Sigmoid colon (tissue), 7 donors: Measurements from ENCODE around the gene C5. TPM values are rescaled to one million over a fixed set of nuclear protein-coding genes. Genes with fewer than 3 reads are reported as not detected.

Experiments
- DNase-seq: peaks from one replicate; pipeline ENCODE4 v3.0.0-alpha.2; 2019
- H3K27ac ChIP-seq, 4 donors: fragments of 200-600 bp; sonication (generic); one replicate each; pipeline ENCODE4 v1.5.1; 2016 to 2019; ENCODE audit warnings: mild to moderate bottlenecking in 1 of 4
- H3K27me3 ChIP-seq, 3 donors: fragments of 200-600 bp; sonication (generic); one replicate each; pipeline ENCODE4 v1.5.1; 2019; ENCODE audit warnings: mild to moderate bottlenecking in 1 of 3
- H3K36me3 ChIP-seq, 4 donors: fragments of 200-600 bp; sonication (generic); one replicate each; pipeline ENCODE4 v1.5.1; 2016 to 2019
- H3K4me1 ChIP-seq, 4 donors: fragments of 200-600 bp; sonication (generic); one replicate each; pipeline ENCODE4 v1.5.1; 2017 to 2019
- H3K4me3 ChIP-seq, 4 donors: fragments of 200-600 bp; sonication (generic); one replicate each; pipeline ENCODE4 v1.5.1; 2017 to 2019; ENCODE audit warnings: mild to moderate bottlenecking in 2 of 4, moderate library complexity in 1 of 4
- H3K9me3 ChIP-seq, 4 donors: fragments of 200-600 bp in 3 of 4; sonication (generic) in 3 of 4; one replicate each; pipeline versions ENCODE4 v1.5.1 to v1.6.1; 2013 to 2019
- EP300 ChIP-seq, 4 donors: sonication (generic); formaldehyde crosslinking; IDR thresholded peaks; one replicate each; pipeline ENCODE4 v1.6.1; 2017; ENCODE audit warnings: antibody characterized with exemption in 4 of 4
- POLR2A ChIP-seq, 2 donors: fragments of 450-650 bp; IDR thresholded peaks; one replicate each; pipeline ENCODE4 v1.6.1; 2016; ENCODE audit warnings: antibody characterized with exemption in 2 of 2, mild to moderate bottlenecking in 2 of 2, moderate library complexity in 2 of 2
- POLR2AphosphoS5 ChIP-seq, 4 donors: sonication (generic); formaldehyde crosslinking; IDR thresholded peaks; one replicate each; pipeline ENCODE4 v1.6.1; 2017; ENCODE audit warnings: antibody characterized with exemption in 4 of 4
- WGBS, 2 donors: extraction: QIAGEN DNeasy Blood & Tissue Kit; methylation state at CpG; one replicate each; pipeline ENCODE4 v1.1.7; 2013; 5-methylcytosine and 5-hydroxymethylcytosine counted together
- intact Hi-C: fragments of 100-400 bp; cut with DNase I; formaldehyde crosslinking; loops from one replicate; pipeline ENCODE4 v1.15.1; 2023
- polyA plus RNA-seq, 3 donors: library from polyadenylated mRNA; stranded (reverse); fragments of 200-250 nt; gene quantifications; one replicate each; pipeline ENCODE4 v1.2.3, GENCODE V29; 2013
- total RNA-seq, 4 donors: library from RNA; depleted of rRNA; stranded (reverse); fragments of >200 nt; gene quantifications; one replicate each; pipeline ENCODE4 v1.1.0, GENCODE V29; 2016
- TF ChIP-seq, protein P1 (sequence below), 4 experiments: fragments of 450-650 bp in 3 of 4; fragments of 200-600 bp in 1 of 4; IDR thresholded peaks; one replicate each; pipeline ENCODE4 v1.5.1; 2016 to 2019; ENCODE audit warnings: antibody characterized with exemption in 4 of 4, mild to moderate bottlenecking in 3 of 4, moderate library complexity in 2 of 4
- donor health status: healthy with polysubstance abuse.
- donor health status: Bipolar disorder and iron deficiency.
- donor health status: healthy.

Gene C5
- total and polyA plus RNA-seq, 7 donors = under 0.01 to 6.4 (median 4.6) TPM

GRCh38 chr9:121085661-121086060 is 35.6 kb upstream of the C5 start:
- H3K4me1 ChIP-seq = no peaks in the 10 kb centered on the region
- TF ChIP-seq, protein P1, sequence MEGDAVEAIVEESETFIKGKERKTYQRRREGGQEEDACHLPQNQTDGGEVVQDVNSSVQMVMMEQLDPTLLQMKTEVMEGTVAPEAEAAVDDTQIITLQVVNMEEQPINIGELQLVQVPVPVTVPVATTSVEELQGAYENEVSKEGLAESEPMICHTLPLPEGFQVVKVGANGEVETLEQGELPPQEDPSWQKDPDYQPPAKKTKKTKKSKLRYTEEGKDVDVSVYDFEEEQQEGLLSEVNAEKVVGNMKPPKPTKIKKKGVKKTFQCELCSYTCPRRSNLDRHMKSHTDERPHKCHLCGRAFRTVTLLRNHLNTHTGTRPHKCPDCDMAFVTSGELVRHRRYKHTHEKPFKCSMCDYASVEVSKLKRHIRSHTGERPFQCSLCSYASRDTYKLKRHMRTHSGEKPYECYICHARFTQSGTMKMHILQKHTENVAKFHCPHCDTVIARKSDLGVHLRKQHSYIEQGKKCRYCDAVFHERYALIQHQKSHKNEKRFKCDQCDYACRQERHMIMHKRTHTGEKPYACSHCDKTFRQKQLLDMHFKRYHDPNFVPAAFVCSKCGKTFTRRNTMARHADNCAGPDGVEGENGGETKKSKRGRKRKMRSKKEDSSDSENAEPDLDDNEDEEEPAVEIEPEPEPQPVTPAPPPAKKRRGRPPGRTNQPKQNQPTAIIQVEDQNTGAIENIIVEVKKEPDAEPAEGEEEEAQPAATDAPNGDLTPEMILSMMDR (IDR thresholded peaks at IDR 0.05) = no peak
- TF ChIP-seq POLR2A (IDR thresholded peaks at IDR 0.05) (no peak), POLR2AphosphoS5 (IDR thresholded peaks at IDR 0.05) (no peak), EP300 (IDR thresholded peaks at IDR 0.05) (no peak)
- H3K9me3 ChIP-seq = no peaks in the 10 kb centered on the region
- DNase-seq = no peak
- H3K36me3 ChIP-seq = peaks cover 0 to 29% (median 8%) of the 10 kb centered on the region in 4 donors
- 89 to 91% methylated on average over 1 of the region's 1 CpG for WGBS, 2 donors
- H3K4me3 ChIP-seq = no peak overlapping the region
- no peak overlapping the region for H3K27ac ChIP-seq
- no peaks in the 10 kb centered on the region for H3K27me3 ChIP-seq
- intact Hi-C loops = no loop called here

DNA sequence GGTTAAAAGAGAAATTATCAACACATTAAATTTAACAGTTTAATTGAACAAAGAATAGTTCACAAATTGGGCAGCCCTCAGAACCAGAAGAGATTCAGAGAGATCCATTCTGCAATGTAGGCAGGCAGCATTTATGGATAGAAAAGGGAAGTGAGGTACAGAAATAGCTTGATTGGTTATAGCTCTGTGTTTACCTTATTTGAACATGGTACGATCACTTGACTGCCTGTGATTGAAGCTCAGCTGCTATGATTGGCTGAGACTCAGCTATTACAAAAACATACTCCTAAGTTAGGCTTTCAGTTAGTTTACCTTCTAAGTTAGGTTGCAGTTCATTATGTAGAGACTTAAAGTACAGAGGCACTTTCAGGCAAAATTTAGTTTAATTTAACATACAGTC is 32.0 kb upstream of the C5 start:
- intact Hi-C loops = no loop called here
- 31 to 50% methylated on average over 1 of the region's 1 CpG for WGBS, 2 donors

DNA sequence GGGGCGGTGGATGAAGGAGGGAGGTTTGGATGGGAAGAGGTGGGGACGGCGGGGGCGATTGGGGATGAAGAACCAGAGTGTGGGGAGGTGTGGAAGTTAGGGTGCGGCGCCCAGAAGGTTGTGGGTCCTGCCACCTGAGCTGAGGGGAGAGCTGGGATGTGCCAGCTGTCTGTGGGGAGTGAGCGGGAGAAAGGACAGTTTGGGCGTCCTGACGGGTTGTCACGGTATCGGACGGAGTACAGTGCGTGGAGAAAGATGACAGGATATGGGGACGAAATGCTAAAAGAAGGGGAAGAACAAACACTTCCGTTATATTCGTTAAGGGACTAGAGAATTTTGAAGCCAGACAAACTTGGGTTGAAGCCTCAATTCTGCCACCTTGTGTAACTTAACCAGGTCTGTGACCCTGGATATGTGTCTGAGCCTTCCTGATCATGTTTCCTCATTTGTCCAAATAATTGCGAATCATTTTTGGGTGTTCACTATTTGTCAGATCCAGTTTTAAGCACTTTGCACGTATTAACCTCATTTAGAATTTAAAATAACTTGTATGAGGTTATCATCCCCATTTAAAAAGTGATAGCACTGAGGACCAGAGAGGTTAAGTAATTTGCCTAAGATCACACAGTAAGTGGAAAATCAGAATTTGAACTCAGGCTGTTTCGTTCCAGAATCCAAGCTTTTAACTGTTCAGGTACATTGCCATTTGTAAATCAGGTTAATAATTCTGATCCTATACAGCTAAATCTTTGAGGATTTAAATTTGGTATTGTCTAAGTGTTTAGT is 25.4 kb upstream of the C5 start:
- 6% methylated on average over 19 of the region's 19 CpGs for WGBS, 2 donors
- intact Hi-C loops = loop anchor here (5.0 to 10.0 kb wide), 2 partner anchors 47 to 201 kb away; partner anchors contain the start of gene PHF19
- no peaks in the 10 kb centered on the region for H3K9me3 ChIP-seq
- no peak for DNase-seq
- peak overlapping the region; percentile 84 to 96 (median 91) for H3K27ac ChIP-seq
- no peaks in the 10 kb centered on the region for H3K27me3 ChIP-seq
- H3K36me3 ChIP-seq = peaks cover 0 to 3% (median under 1%) of the 10 kb centered on the region in 4 donors
- TF ChIP-seq POLR2A (IDR thresholded peaks at IDR 0.05) = peak in 1 of 2 donors; percentile 10
- TF ChIP-seq EP300 (IDR thresholded peaks at IDR 0.05) = no peak
- H3K4me3 ChIP-seq = peak overlapping the region; percentile 63 to 88 (median 74)
- H3K4me1 ChIP-seq = peaks cover 0 to 15% (median 10%) of the 10 kb centered on the region in 4 donors

More for the DNA sequence above, 32.0 kb upstream of the C5 start:
- DNase-seq = no peak
- H3K27ac ChIP-seq = no peak overlapping the region
- no peaks in the 10 kb centered on the region for H3K27me3 ChIP-seq
- H3K4me1 ChIP-seq = no peaks in the 10 kb centered on the region
- H3K36me3 ChIP-seq = peaks cover 0 to 27% (median 7%) of the 10 kb centered on the region in 4 donors
- no peak overlapping the region for H3K4me3 ChIP-seq
- no peaks in the 10 kb centered on the region for H3K9me3 ChIP-seq
- no peak for TF ChIP-seq POLR2A (IDR thresholded peaks at IDR 0.05)
- TF ChIP-seq POLR2AphosphoS5 (IDR thresholded peaks at IDR 0.05) = no peak
- no peak for TF ChIP-seq EP300 (IDR thresholded peaks at IDR 0.05)

- H3K27ac ChIP-seq = peak within 1 kb of the TSS; percentile 84 to 96 (median 91)
- peak; percentile 95 for DNase-seq
- WGBS, 2 donors = 0 to 1% methylated on average over 85 of the region's 85 CpGs
- no peaks in the 10 kb centered on the region for H3K9me3 ChIP-seq
- TF ChIP-seq POLR2A (IDR thresholded peaks at IDR 0.05) (peak; percentile 17 to 39), POLR2AphosphoS5 (IDR thresholded peaks at IDR 0.05) (peak; percentile 45 to 88 (median 72)), EP300 (IDR thresholded peaks at IDR 0.05) (no peak)
- intact Hi-C loops = loop anchor here (5.0 to 10.0 kb wide), 2 partner anchors 48 to 200 kb away; partner anchors contain the start of gene PHF19
- no peaks in the 10 kb centered on the region for H3K36me3 ChIP-seq
- no peaks in the 10 kb centered on the region for H3K27me3 ChIP-seq
- H3K4me3 ChIP-seq = peak within 1 kb of the TSS; percentile 63 to 88 (median 74)
- peaks cover 0 to 15% (median 10%) of the 10 kb centered on the region in 4 donors for H3K4me1 ChIP-seq
These were observed 24.5 kb upstream of the C5 start, which contains the start of gene CNTRL for GRCh38 chr9:121074370-121075250. CNTRL (plus strand) TSS chr9:121074955; CDS start chr9:121088327, 13,372 bp downstream.

GRCh38 chr9:121073038-121073437 is 23.0 kb upstream of the C5 start:
- 60 to 76% methylated on average over 4 of the region's 4 CpGs for WGBS, 2 donors
- intact Hi-C loops = loop anchor here (10.0 kb wide), 1 partner anchor 198 kb away; the partner anchor contains the start of gene PHF19
- H3K4me3 ChIP-seq = no peak overlapping the region
- peak; percentile 88 for DNase-seq
- H3K36me3 ChIP-seq = no peaks in the 10 kb centered on the region
- peaks cover 0 to 15% (median 10%) of the 10 kb centered on the region in 4 donors for H3K4me1 ChIP-seq
- H3K27me3 ChIP-seq = no peaks in the 10 kb centered on the region
- TF ChIP-seq EP300 (IDR thresholded peaks at IDR 0.05) = no peak
- TF ChIP-seq POLR2AphosphoS5 (IDR thresholded peaks at IDR 0.05) = peak; percentile 27 to 56 (median 37)
- TF ChIP-seq, protein P1 (IDR thresholded peaks at IDR 0.05) = no peak
- H3K27ac ChIP-seq = peak overlapping the region; percentile 84 to 96 (median 91)
- no peaks in the 10 kb centered on the region for H3K9me3 ChIP-seq
